Stromal cell of bone marrow (primary cell): Measurements from ENCODE around the gene PNKD.
A peak's percentile ranks its signal among the peaks of the same experiment; 100 is the strongest.
"Not testable (repeated sequence)": the region's sequence is repeated elsewhere in the genome, so short reads cannot be mapped to it uniquely, and the experiment has no call there.

Experiments used
- DNase-seq: peaks from one replicate; pipeline ENCODE4 v3.0.0-alpha.2; 2012; ENCODE audit warnings: low read depth

Gene PNKD

DNA sequence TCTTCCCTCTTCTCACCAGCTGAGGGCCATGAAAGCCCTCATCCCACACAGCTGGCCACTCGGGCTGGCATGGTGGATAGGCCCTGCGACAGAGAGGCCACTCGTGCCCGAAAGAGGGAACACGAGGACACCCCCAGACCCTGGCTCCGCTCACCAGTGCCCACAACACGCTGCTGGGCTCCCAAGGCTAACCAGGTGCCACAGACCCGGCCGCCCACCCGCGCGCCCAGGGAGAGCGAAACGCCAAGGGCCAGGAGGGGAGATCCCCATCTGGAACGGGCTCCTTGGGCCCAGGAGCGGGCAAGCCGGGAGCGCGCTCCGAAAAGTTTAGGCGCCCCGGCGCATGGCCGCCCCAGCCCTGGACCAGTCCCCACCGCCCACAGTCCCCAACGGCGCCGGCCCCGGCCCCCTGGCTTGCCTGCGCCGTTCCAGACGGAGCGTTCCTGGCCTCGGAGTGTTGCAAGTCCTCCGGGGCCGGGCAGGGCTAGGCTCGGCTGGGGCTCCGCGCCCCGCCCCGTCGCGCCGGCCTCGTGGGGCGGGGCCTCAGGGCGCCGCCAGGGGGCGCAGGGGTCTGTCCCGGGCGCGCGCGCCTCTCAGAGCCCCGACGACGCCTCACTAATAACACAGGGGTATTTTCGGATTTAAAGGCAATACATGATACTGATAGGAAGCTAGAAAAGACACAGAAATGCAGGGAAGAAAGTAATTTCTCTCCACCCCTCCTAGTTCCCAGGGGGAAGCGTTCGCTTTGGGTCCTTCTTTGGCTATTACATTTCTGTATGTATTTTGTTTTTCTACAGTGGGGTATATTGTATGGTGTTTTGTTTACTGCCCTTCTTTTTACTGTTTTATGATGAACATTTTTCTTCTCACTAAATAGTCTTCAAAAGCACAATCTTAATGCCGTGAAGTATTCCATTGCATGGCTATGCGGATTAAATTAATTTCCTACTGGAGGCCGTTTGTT lies 22.0 kb downstream of the PNKD start, which contains the start of gene TMBIM1:
Gene TMBIM1 (minus strand): TSS at position 456 of the 967 bp plus-strand sequence. CDS start 10,362 bp downstream, outside the sequence.
- DNase-seq = peak; percentile 57

DNA sequence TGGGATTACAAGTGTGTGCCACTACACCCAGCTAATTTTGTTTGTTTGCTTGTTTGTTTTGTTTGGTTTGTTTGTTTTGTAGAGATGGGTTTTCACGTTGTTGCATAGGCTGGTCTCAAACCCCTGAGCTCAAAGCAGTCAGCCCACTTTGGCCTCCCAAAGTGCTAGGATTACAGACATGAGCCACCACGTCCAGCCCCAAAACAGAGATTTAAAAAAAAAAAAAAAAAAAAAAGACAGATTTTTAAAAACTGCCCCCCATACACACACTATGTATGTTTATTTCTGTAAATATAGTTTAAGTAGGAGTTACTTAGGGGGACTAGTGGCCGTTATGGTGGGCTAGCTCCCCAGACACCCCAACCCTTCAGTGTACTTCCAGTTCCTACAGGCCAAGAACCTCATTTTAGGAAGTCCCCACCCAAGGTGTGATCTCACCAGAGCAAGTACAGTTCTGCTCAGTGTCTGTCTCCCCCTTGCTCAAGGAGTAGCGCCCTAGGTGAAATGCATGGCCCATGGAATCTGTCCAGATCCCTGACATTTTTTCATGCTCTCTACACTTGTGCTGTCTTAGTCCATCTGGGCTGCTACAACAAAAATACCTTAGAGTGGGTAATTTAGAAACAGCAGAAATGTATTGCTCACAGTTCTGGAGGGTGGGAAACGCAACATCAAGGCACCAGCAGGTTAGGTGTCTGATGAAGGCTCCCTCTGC lies 23.6 kb downstream of the PNKD start:
- DNase-seq = no peak

DNA sequence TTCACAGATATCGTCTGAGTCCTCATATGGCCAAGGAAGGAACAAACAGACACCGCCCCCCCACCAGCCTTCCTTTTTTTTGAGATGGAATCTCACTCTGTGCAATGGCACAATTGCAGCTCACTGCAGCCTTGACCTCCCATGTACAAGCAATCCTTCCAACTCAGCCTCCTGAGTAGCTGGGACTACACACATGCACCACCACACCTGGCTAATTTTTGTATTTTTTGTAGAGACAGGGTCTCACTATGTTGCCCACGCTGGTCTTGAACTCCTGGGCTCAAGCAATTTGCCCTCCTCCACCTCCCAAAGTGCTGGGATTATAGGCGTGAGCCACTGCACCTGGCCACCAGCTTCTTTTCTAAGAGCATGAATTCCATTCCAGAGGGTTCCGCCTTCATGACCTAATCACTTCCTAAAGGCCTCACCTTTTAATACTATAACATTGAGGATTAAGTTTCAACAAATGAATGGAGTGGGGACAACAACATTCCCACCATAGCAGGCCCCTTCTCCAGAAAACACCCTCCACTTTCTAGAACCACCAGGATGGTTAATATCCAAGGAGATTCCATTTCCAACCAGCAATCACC lies 24.2 kb downstream of the PNKD start:
- DNase-seq = no peak

DNA sequence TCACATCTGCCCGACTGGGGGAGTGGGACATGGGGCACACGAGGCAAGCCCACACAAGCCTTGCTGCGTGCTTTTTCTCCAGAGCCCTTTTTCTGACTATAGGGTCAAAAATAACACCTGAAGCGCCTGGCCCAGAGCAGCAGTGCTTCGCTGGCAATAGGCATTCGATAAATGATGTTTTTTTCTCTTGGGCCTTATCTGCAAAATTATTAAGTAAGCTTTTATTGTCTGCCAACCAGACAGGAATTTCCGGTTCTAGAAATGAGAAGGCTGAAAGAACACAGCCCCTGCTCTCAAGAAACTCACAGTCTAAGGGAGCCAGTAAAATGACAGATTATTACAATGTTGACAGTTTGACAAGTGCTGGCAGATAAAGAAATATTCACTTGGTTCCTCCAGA lies 24.7 kb downstream of the PNKD start:
- no peak for DNase-seq

DNA sequence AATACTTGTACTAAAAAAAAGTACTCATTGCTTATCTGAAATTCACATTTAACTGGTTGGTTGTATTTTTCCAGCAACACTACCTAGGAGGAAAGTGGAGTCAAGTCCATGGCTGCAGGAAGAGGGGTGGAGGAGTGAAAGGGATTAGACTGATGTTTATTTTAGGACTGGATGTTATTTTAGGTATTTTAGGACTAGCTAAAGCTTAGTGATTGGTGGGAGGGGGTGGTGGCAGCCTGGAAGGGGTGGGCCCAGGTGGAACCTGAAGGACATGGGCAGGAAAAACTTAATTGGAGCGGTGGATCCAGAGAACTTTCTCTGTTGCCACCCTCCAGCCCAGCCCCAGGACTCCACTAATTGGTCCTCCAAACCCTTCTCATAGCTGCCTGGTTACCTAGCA lies 25.9 kb downstream of the PNKD start:
- no peak for DNase-seq

DNA sequence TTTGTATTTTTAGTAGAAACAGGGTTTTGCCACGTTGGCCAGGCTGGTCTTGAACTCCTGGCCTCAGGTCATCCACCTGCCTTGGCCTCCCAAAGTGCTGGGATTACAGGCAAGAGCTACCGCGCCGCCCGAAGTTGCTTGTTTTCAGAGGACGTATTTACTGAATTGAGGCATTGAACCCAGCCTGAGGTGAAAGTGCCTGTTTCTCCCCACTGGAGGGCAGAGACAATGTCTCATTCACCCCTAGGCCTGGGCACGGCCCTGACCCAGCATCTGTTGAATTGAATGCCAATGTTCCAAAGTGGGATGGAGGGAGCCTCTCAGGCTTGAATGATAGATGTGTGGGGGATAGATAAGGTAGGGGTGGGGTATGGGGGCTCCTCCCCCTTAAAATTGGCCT lies 26.5 kb downstream of the PNKD start:
- DNase-seq = no peak

DNA sequence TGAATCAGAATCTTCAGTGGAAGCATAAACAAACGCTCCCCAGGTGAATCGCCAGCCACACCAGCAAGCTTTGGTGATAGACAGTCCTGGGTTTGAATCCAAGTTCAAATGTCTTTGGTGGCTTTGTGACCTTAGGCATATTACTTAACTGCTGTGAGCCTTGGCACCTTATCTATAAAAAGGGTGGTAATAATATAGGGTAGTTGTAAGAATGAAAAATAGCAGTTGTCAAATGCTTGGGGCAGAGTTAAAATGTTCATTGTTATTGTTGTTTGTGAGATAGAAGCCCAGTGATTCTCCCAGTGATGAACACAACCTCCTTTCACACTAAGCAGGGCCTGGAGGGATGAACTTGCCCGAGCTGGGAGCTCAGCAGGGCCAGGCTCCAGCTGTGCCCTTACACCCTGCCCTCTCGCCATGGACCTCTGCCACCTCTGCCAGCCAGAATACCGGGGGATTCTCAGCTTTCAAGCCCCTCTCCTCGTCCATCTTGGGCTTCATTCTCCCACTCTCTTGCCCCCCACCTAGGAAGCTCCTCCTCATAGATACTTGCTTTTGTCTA lies 28.1 kb downstream of the PNKD start:
- no peak for DNase-seq

DNA sequence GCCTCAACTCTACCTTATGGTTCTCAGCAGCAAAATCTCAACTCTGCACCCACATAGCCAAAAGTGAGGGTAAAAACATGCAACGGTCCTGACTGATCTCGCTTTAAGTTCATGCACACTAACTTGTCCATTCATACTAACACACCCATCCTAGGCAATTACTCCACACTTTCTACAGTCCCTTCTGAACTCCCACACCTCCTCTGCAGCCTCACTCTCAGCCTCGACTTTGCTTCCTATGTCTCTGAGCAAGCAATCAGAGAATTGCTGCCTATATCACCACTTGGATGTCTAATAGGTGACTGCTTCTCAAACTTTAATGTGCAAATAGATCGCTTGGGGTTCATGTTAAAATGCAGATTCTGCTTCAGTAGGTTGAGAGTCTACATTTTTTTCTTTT lies 29.8 kb downstream of the PNKD start:
- no peak for DNase-seq

DNA sequence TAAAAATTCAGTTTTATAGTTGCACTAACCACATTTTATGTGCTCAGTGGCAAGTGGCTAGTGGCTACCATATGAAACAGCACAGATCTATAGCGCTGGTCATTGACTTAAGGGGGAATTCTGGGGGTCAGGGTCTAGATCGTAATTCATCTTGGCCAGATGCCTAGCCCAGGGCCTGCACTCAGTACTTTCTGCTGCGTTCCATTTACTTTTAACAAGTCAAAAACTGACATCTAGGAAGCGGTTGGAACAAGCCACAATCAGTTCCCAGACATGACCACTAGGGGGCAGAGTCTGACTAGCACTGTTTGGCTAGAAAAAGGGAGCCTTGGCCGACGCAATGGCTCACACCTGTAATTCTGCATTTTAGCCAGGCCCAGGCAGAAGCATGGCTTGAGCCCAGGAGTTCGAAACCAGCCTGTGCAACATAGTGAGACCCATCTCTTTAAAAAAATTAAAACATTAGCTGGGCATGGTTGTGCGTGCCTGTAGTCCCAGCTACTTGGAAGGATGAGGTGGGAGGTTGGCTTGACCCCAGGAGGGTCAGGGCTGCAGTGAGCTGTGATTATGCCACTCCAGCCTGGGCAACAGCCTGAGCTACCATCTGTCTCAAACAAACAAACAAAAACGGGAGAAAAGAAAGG lies 31.0 kb downstream of the PNKD start:
- DNase-seq = peak; percentile 56

DNA sequence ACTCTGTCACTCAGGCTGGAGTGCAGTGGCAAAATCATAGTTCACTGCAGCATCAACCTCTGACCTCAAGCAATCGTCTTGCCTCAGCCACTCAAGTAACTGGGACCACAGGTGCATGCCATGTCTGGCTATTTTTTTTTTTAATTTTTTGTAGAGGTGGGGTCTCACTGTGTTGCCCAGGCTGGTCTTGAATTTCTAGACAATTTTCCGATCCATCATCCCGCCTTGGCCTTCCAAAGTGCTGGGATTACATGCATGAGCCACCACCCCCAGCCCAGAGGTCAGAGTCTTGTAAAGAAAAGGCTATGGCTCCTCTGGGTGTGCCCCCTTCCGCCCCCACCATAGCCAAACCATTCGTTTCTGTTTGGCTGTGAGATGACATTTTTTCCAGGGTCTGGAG lies 35.1 kb downstream of the PNKD start:
- DNase-seq = no peak

DNA sequence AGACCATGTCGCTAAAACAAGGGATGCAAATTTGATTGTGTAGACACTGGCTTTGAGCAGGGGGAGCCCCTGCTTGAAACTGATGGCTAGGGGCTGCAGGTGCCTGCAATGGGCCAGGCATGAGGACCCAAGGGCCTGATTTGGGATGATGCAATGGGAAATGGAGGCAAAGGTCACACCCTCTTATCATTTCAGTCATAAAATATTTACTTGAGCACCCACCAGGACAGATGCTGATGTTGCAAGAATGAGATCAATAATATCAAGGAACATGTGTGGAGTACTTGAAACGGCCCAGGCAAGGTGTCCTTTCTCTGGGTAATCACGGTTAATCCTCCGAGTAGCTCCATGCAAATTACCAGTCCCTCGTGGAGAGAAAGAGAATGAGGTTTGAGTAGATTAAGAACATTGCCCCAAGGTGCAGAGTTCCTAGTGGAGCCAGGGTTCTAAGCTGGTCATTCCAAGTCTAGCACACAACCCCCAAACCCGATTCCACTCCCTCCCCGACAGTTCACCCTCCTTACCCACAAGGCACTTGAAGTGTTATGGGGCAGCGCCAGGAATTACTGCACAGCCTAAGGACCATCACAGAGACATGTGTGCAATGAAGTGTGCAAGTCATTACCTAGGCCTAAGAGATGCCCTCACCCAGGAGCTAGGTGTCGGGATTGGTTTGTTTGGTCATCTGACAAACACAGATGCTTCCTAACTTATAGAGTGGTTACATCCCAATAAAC lies 36.0 kb downstream of the PNKD start:
- DNase-seq = no peak

DNA sequence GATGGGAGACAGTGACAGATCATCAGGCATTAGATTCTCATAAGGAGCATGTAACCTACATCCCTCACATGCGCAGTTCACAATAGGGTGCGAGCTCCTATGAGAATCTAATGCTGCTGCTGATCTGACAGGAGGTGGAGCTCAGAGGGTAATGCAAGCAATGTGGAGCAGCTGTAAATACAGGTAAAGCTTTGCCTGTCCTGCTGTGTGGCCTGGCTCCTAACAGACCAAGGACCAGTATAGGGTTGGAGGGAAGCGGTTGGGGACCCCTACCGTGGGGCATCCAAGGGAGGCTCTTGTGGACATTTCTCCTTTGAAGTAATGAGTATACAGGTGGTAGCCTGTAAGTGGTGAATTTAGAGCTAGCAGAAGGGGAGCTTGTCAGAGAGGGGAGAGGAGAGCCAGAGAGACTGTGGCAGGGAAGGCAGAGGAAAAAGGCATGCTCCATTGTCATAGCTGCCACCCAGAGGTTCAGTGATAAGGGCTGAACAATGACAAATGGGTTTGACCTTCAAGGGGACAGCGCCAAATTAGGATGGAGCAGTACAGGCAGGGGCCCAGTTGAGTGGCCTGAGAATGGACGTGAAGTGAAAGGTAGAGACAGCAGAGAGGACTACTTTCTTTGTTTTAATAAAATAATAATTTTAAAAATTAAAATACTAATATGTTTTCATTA lies 37.2 kb downstream of the PNKD start:
- DNase-seq = no peak

DNA sequence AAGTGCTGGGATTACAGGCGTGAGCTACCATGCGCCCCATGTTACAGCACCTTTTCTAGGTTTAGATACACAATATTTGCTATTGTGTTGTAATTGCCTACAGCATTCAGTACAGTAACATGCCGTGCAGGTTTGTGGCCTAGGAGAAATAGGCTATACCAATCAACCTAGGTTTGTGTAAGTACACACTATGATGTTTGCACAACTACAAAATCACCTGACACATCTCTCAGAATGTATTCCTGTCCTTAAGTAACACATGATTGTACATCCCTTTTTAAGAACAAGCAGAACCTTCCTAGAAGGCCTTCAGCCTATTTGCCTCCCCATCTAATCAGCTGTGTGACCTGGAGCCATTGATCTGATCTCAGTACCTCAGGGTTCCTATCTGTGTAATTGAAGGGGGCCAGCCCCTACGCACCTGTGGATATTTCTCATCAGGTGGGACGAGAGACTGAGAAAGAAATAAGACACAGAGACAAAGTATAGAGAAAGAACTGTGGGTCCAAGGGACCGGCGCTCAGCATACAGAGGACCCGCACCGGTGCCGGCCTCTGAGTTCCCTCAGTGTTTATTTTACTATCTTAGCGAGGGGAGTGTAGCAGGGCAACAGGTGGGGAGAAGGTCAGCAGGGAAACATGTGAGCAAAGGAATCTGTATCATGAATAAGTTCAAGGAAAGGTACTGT lies 40.7 kb downstream of the PNKD start:
- DNase-seq = no peak

DNA sequence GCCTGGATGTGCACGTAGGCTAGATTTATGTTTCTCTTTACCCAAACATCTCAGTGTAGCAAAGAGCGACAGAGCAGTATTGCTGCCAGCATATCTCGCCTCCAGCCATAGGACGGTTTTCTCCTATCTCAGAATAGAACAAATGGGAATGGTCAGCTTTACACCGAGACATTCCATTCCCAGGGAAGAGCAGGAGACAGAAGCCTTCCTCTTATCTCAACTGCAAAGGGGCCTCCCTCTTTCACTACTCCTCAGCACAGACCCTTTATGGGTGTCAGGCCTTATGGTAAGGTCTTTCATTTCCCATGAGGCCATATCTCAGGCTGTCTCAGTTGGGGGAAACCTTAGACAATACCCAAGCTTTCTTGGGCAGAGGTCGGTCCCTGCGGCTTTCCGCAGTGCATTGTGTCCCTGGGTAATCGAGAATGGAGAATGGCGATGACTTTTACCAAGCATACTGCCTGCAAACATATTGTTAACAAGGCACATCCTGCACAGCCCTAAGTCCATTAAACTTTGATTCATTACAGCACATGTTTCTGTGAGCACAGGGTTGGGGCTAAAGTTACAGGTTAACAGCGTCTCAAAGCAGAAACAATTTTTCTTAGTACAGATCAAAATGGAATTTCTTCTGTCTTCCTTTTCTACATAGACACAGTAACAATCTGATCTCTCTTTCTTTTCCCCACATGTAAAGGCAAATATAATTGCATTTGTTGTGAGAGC lies 41.4 kb downstream of the PNKD start:
- not testable (repeated sequence) for DNase-seq

DNA sequence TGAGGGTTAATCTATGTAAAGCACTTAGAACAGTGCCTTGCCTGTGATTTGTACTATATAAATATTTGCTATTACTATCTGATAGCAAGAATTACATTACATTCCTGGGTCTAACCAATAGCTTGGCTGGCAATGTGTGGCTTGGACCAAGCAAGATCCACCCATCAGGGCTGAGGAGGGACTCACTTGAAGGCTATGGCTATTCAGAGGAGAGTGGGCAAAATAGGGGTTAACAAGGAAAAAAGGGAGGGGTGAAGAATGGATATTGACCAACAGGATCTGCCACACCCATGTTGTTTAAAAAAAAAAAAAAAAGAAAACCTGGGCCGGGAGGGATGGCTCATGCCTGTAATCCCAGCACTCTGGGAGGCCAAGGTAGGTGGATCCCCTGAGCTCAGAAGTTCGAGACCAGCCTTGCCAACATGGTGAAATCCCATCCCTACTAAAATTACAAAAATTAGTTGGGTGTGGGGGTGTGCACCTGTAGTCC lies 42.0 kb downstream of the PNKD start:
- no peak for DNase-seq

DNA sequence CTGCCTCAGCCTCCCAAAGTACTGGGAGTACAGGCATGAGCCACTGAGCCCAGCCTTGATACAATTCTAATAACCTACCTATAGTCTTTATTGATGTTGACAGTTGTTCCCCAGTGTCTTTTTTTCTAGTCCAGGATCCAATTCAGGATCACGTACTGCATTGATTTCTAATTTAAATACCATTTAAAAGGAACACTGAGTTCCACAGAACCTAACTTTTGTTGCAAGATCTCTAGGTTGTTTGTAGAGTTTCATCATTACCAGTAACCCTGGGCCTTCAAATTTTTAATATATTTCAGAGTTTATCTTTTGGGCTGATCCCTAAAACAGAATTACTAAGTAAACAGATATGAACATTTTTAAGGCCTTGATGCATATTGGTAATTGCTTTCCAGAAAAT lies 43.0 kb downstream of the PNKD start:
- no peak for DNase-seq

DNA sequence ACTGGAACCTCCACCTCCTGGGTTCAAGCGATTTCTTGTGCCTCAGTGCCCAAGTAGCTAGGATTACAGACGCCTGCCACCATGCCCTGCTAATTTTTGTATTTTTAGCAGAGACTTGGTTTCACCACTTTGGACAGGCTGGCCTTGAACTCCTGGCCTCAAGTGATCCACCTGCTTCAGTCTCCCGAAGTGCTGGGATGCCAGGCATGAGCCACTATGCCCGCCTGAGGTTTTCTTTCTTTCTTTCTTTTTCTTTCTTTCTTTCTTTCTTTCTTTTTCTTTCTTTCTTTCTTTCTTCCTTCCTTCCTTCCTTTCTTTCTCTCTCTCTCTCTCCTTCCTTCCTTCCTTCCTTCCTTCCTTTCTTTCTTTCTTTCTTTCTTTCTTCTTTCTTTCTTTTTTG lies 44.4 kb downstream of the PNKD start:
- not testable (repeated sequence) for DNase-seq

DNA sequence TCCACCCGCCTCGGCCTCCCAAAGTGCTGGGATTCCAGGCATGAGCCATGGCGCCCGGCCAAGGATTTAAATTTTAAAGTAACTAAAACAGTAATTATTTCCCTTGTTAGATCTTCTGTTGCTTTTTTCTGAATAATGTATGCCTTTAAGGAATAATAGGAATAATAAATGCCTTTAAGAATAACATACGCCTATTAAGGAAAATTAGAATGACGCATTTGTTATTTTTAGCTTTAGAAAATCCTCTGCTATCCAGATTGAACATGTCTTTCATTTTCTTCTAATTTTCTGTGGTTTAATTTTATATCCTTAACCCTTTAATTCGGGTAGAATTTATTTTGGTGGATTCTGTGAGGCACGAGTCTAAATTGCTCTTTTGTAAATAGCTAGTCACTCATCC lies 45.1 kb downstream of the PNKD start:
- no peak for DNase-seq

DNA sequence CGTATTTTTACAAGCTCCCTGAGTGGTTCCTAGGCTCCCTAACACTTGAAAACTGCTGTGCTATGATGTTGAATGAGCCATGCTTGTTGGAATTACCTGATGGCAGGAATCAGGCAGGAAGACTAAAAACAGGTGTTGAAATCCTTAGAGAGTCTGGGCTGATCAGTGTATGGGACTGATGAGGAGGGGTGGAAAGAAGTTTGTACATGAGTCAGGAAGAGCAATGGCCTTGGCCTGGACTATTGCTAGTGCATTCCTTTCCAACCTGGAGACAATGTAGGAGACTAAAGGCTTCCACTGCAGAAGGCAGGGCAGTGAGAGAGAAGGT lies 46.9 kb downstream of the PNKD start:
- DNase-seq = no peak
